ENCODE measurements around the gene TIMM17B.
"Not testable (repeated sequence)": the region's sequence is repeated elsewhere in the genome, so short reads cannot be mapped to it uniquely, and the experiment has no call there.

- TF ChIP-seq PAX5 (IDR thresholded peaks at IDR 0.05; ENCODE audit: insufficient read depth, low read length, severe bottlenecking); POLR2AphosphoS5 (IDR thresholded peaks at IDR 0.05; ENCODE audit: low read depth, low read length); TAF1 (IDR thresholded peaks at IDR 0.05; ENCODE audit: low read depth, low read length); POLR2A (IDR thresholded peaks at IDR 0.05; ENCODE audit: low read depth, low read length); SPI1 (IDR thresholded peaks at IDR 0.05; ENCODE audit: low read depth, low read length): not testable (repeated sequence)
Measured at GRCh38 chrX:48886586-48886985, 11.0 kb downstream of the TIMM17B start.

Data from GM12891 (cell line).